ENCODE measurements around the gene ZFAND3.

GRCh38 chr6:38167598-38167997 lies 348.1 kb downstream of the ZFAND3 start:
- TF ChIP-seq, protein P1, sequence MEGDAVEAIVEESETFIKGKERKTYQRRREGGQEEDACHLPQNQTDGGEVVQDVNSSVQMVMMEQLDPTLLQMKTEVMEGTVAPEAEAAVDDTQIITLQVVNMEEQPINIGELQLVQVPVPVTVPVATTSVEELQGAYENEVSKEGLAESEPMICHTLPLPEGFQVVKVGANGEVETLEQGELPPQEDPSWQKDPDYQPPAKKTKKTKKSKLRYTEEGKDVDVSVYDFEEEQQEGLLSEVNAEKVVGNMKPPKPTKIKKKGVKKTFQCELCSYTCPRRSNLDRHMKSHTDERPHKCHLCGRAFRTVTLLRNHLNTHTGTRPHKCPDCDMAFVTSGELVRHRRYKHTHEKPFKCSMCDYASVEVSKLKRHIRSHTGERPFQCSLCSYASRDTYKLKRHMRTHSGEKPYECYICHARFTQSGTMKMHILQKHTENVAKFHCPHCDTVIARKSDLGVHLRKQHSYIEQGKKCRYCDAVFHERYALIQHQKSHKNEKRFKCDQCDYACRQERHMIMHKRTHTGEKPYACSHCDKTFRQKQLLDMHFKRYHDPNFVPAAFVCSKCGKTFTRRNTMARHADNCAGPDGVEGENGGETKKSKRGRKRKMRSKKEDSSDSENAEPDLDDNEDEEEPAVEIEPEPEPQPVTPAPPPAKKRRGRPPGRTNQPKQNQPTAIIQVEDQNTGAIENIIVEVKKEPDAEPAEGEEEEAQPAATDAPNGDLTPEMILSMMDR (IDR thresholded peaks at IDR 0.05) = no peak
- TF ChIP-seq POLR2A (IDR thresholded peaks at IDR 0.05) = no peak
- no peak for TF ChIP-seq POLR2AphosphoS5 (IDR thresholded peaks at IDR 0.05)

Measured in stomach (tissue), 4 donors.